ENCODE results near the gene POTEB.
"Not testable (repeated sequence)": the region's sequence is repeated elsewhere in the genome, so short reads cannot be mapped to it uniquely, and the experiment has no call there.

The POTEB gene

GRCh38 chr15:21877635-21878034 is at the start of gene POTEB:
Gene POTEB, minus strand, starts transcription at chr15:21877735. Its CDS starts 489 bp downstream, at chr15:21877246.
- DNase-seq = not testable (repeated sequence)

- DNase-seq = not testable (repeated sequence)
These were observed 13.4 kb upstream of the POTEB start for GRCh38 chr15:21890955-21891354.

- not testable (repeated sequence) for DNase-seq
These were observed 12.0 kb upstream of the POTEB start for GRCh38 chr15:21889542-21889941.

GRCh38 chr15:21838831-21839230 is 38.7 kb downstream of the POTEB start:
- DNase-seq = not testable (repeated sequence)
